Activated CD8-positive, alpha-beta T cell treated with anti-CD3 and anti-CD28 coated beads for 36 hours (primary cell): Measurements from ENCODE around the gene DOLPP1. TPM values are rescaled to one million over a fixed set of nuclear protein-coding genes. Genes with fewer than 3 reads are reported as not detected.
A peak's percentile ranks its signal among the peaks of the same experiment; 100 is the strongest.

Experiments
- ATAC-seq: fragments of 200-7000 bp; cut with Tn5 transposase; one replicate; pipeline ENCODE4 v1.10.0; 2021; ENCODE audit warnings: mild to moderate bottlenecking, moderate library complexity
- CTCF ChIA-PET: fragments of 350-600 bp; sonication (Branson Sonifier 250); formaldehyde crosslinking; loops from one replicate; lab custom pipeline; 2021; ENCODE audit warnings: antibody characterized with exemption; lab: Charles Lee
- POLR2A ChIA-PET: fragments of 350-600 bp; sonication (Branson Sonifier 250); formaldehyde crosslinking; loops from one replicate; lab custom pipeline; 2021; ENCODE audit warnings: antibody characterized with exemption; lab: Charles Lee
- DNase-seq: peaks from one replicate; pipeline ENCODE4 v3.0.0-alpha.2; 2020
- H3K27ac Mint-ChIP-seq: one replicate; pipeline ENCODE4 v1.8.0; 2021; ENCODE audit warnings: mild to moderate bottlenecking, mixed read lengths
- H3K27me3 Mint-ChIP-seq: one replicate; pipeline ENCODE4 v1.8.0; 2021; ENCODE audit warnings: mixed read lengths
- H3K36me3 Mint-ChIP-seq: one replicate; pipeline ENCODE4 v1.8.0; 2021; ENCODE audit warnings: low read depth, mixed read lengths
- H3K4me1 Mint-ChIP-seq: one replicate; pipeline ENCODE4 v1.8.0; 2021; ENCODE audit warnings: low read depth, mixed read lengths
- H3K4me3 Mint-ChIP-seq: one replicate; pipeline ENCODE4 v1.8.0; 2021; ENCODE audit warnings: mild to moderate bottlenecking, moderate library complexity, mixed read lengths
- H3K9me3 Mint-ChIP-seq: one replicate; pipeline ENCODE4 v1.8.0; 2021; ENCODE audit warnings: mixed read lengths
- intact Hi-C: fragments of 100-400 bp; cut with micrococcal nuclease; formaldehyde crosslinking; loops from one replicate; pipeline ENCODE4 v1.10.0; 2022
- total RNA-seq, 2 experiments: library from RNA; stranded (reverse); gene quantifications; one replicate each; pipeline ENCODE4 v1.2.3, GENCODE V29; 2021
- TF ChIP-seq, protein P1 (sequence below): fragments of 200-600 bp; IDR thresholded peaks from one replicate; pipeline ENCODE4 v1.8.0; 2022; ENCODE audit warnings: antibody characterized with exemption, mild to moderate bottlenecking

Gene DOLPP1
- total RNA-seq, 2 experiments from 2014 or later: 12.7 to 15.2 TPM

DNA sequence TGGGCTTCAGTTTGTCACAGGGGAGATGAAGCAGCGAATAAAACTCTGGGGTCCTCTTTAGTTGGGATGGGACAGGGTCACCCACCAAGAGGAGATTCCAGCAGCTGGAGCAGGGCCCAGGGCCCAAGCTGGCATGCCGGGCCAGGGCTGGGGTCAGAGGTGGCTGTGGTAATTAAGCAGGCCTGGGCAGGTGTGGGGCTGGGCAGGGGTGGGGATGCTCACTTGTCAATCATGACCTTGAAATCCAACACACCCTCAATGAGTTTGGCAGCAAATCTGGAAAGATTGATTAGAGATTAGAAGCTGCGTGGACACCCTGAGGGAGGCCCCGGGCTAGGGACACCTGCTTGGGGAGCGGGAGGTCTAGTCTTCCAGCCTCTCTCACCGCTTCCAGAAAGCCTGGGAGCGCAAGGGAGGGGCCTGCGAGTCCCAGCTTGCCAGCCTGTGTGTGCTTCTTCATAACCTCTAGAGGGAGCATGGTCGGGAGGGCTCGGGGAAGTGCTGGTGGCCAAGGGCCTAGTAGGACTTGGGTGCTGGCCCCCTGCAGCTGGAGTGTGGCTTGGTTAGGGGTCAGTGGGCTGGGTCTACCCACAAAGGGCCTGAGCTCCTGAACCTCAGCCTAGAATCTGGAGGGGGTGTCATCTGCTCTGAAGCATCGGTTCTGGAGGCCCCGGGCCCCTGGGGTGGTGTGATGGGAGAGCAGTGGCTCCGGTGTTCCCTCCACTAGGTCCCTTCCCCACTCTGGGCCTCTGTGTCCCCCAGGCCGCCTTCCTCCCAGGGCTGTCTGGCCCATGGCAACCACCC lies 22.1 kb downstream of the DOLPP1 start:
- ChIA-PET POLR2A (interaction anchor here (0.5 kb wide), 1 partner anchor 129 kb away, joined by 3 read pairs; no protein-coding TSS in a partner anchor), CTCF (interaction anchor here (1.0 to 1.5 kb wide), 4 partner anchors 12 to 40 kb away, joined by 3 to 4 read pairs (median 4); no protein-coding TSS in a partner anchor)
- Mint-ChIP-seq H3K36me3 (no peaks in the 10 kb centered on the region), H3K27ac (no peak overlapping the region), H3K27me3 (no peaks in the 10 kb centered on the region), H3K4me1 (no peaks in the 10 kb centered on the region), H3K4me3 (no peak overlapping the region), H3K9me3 (no peaks in the 10 kb centered on the region)
- peak; percentile 68 for ATAC-seq
- intact Hi-C loops: no loop called here
- peak; percentile 41 for DNase-seq
- TF ChIP-seq, protein P1, sequence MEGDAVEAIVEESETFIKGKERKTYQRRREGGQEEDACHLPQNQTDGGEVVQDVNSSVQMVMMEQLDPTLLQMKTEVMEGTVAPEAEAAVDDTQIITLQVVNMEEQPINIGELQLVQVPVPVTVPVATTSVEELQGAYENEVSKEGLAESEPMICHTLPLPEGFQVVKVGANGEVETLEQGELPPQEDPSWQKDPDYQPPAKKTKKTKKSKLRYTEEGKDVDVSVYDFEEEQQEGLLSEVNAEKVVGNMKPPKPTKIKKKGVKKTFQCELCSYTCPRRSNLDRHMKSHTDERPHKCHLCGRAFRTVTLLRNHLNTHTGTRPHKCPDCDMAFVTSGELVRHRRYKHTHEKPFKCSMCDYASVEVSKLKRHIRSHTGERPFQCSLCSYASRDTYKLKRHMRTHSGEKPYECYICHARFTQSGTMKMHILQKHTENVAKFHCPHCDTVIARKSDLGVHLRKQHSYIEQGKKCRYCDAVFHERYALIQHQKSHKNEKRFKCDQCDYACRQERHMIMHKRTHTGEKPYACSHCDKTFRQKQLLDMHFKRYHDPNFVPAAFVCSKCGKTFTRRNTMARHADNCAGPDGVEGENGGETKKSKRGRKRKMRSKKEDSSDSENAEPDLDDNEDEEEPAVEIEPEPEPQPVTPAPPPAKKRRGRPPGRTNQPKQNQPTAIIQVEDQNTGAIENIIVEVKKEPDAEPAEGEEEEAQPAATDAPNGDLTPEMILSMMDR: no peak

DNA sequence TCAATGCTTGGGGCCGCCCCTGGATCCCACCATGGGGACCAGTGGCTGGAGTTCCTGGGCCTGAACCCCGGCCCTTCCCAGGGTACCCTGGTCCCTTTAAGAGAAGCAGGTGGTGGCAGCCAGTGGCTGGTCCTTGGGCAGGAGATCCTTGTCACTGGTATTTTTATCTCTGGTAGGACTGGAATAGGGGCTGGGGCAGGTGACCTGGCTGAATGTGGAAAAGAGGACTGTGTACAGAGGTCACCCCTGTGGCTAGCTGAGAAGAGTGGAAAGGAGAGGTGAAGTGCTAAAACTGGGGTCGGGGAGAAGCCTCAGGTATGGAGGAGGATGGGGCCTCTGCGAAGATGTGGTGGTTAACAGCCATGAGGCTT lies 22.7 kb downstream of the DOLPP1 start:
- H3K36me3 Mint-ChIP-seq: no peaks in the 10 kb centered on the region
- H3K27me3 Mint-ChIP-seq: no peaks in the 10 kb centered on the region
- H3K9me3 Mint-ChIP-seq: no peaks in the 10 kb centered on the region
- DNase-seq: no peak
- H3K27ac Mint-ChIP-seq: no peak overlapping the region
- POLR2A ChIA-PET: interaction anchor here (0.5 kb wide), 1 partner anchor 129 kb away, joined by 3 read pairs; no protein-coding TSS in a partner anchor
- H3K4me1 Mint-ChIP-seq: no peaks in the 10 kb centered on the region
- intact Hi-C loops: no loop called here
- no peak for ATAC-seq
- CTCF ChIA-PET: interaction anchor here (1.0 to 1.5 kb wide), 3 partner anchors 12 to 39 kb away, joined by 3 to 4 read pairs (median 4); no protein-coding TSS in a partner anchor
- H3K4me3 Mint-ChIP-seq: no peak overlapping the region
- TF ChIP-seq, protein P1: no peak

DNA sequence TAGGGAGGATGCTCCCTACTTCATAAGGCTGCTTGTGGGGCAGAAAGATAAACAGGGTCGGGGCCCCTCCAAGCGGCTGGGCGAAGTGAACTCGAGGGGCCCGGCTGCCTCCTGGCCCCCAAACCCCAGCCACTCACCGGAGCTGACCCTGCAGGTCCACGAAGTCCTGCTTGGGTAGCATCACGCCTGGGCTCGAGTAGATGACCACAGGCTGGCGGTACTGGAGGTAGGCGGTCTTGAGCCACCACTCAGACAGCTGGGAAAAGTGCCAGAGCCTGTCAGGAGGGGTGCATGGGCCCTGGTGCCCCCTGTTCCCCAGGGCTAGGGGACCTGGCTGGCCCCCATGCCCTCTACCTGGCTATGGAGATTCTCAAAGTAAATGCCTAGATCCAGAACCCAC lies 23.1 kb downstream of the DOLPP1 start:
- Mint-ChIP-seq H3K27ac (no peak overlapping the region), H3K9me3 (no peaks in the 10 kb centered on the region), H3K4me1 (no peaks in the 10 kb centered on the region), H3K27me3 (no peaks in the 10 kb centered on the region), H3K36me3 (no peaks in the 10 kb centered on the region), H3K4me3 (no peak overlapping the region)
- ATAC-seq: no peak
- CTCF ChIA-PET: interaction anchor here (1.0 to 1.5 kb wide), 3 partner anchors 13 to 39 kb away, joined by 3 to 4 read pairs (median 4); no protein-coding TSS in a partner anchor
- intact Hi-C loops: no loop called here
- POLR2A ChIA-PET: no interaction called here
- no peak for DNase-seq
- TF ChIP-seq, protein P1: no peak

DNA sequence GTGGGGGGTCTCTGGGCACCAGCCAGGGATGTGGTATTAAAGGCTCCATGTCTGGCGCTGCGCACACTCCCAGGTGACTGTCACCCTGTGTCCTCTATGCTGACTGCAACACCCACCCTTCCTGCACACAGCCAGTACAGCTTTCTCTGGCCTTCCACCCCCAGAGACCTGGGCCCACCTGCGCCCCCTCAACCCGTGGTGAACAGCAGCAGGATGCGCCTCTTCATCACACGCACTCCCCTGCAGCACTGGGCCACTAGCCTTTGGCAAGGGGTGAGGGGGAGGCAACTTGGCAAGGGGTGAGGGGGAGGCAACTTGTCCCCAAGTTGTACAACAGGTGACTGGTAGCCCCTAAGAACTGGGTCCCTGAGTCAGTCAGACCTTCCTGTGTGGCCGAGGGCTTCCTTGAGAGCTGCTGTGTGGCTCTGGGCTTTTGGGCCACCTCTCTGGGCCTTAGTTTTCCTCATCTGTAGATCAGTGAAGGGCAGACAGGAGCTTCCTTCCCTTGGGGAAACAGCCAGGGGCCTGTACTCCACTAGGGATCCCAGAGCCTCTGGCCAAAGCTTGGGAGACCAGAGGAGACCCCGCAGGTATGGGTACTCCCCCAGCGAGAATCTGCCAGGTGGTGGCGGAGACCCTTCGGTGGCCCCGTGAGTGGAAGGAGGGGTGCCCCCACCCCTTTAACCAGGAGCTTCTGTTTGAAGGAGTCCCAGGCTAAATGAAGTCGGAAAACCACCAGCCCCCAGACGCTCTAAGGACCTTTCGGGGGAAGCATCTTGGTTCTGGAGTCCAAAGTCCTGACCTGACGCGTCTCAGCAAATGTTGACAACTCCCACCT lies 25.2 kb downstream of the DOLPP1 start:
- intact Hi-C loops: no loop called here
- ATAC-seq (no peak), DNase-seq (no peak)
- no peak overlapping the region for H3K27ac Mint-ChIP-seq
- POLR2A ChIA-PET: no interaction called here
- no peaks in the 10 kb centered on the region for H3K27me3 Mint-ChIP-seq
- H3K9me3 Mint-ChIP-seq: no peaks in the 10 kb centered on the region
- CTCF ChIA-PET: interaction anchor here (0.9 kb wide), 1 partner anchor 26 kb away, joined by 3 read pairs; no protein-coding TSS in a partner anchor
- H3K4me3 Mint-ChIP-seq: no peak overlapping the region
- H3K4me1 Mint-ChIP-seq: peaks cover 5% of the 10 kb centered on the region
- no peaks in the 10 kb centered on the region for H3K36me3 Mint-ChIP-seq
- TF ChIP-seq, protein P1: no peak
